HCT116 (cell line): ENCODE measurements around the gene ZPR1. TPM values are rescaled to one million over a fixed set of nuclear protein-coding genes. Genes with fewer than 3 reads are reported as not detected.

Experiments
- ATAC-seq: fragments of 200-7000 bp; cut with Tn5 transposase; 2 replicates; pipeline ENCODE4 v1.9.1; 2020; ENCODE audit warnings: mild to moderate bottlenecking, moderate library complexity
- BruUV-seq: library from RNA; stranded (reverse); fragments of 400-500 nt; replicated peaks from 2 replicates; lab custom pipeline; 2021; lab: Mats Ljungman, UMichigan
- CTCF ChIA-PET: fragments of 300-600 bp; sonication (Branson Sonifier 250); formaldehyde crosslinking; loops from one replicate; lab custom pipeline; 2021; ENCODE audit warnings: antibody characterized with exemption; lab: Charles Lee
- POLR2A ChIA-PET: fragments of 300-600, 350-600 bp; sonication (Branson Sonifier 250); formaldehyde crosslinking; loops from one replicate; lab custom pipeline; 2021; ENCODE audit warnings: antibody characterized with exemption; lab: Charles Lee
- RAD21 ChIA-PET, 2 experiments: fragments of 300-600 bp; sonication (Branson Sonifier 250); formaldehyde crosslinking; loops; one replicate each; lab custom pipeline; 2023; ENCODE audit warnings: low total read pairs in 2 of 2; ENCODE audit not compliant: uncharacterized antibody in 2 of 2, unreplicated experiment in 2 of 2, low non-redundant PET in 1 of 2; lab: Charles Lee
- DNase-seq: peaks from one replicate; pipeline ENCODE4 v3.0.0-alpha.2; 2010; ENCODE audit warnings: low read depth, low spot score
- H2AFZ ChIP-seq: fragments of 200-600 bp; shearing (Covaris generic), sonication (generic); 2 replicates; pipeline ENCODE4 v1.6.1; 2017; ENCODE audit warnings: low read depth, mixed run types, mixed read lengths, antibody characterized with exemption, low read length; ENCODE audit not compliant: poor library complexity, severe bottlenecking
- H3K27ac ChIP-seq: 2 replicates; pipeline ENCODE4 v1.5.1; 2012; ENCODE audit warnings: low read depth, low read length
- H3K27me3 ChIP-seq: fragments of 200-600 bp; sonication (generic); 2 replicates; pipeline ENCODE4 v1.6.1; 2016; ENCODE audit warnings: mixed run types, low read length, mixed read lengths; ENCODE audit not compliant: insufficient read depth
- H3K36me3 ChIP-seq, 2 experiments: fragments of 200-500 bp in 1 of 2; fragments of 200-600 bp in 1 of 2; sonication (Bioruptor generic) in 1 of 2; sonication (generic) in 1 of 2; 2 replicates each; pipeline versions ENCODE4 v1.5.1 to v1.6.1; 2014 to 2016; ENCODE audit warnings: low read length in 2 of 2, inconsistent platforms in 1 of 2, mixed read lengths in 1 of 2, mixed run types in 1 of 2; ENCODE audit not compliant: insufficient read depth in 2 of 2, control insufficient read depth in 1 of 2
- H3K4me1 ChIP-seq, 2 experiments: fragments of 200-600 bp in 1 of 2; sonication (generic) in 1 of 2; 2 replicates each; pipeline versions ENCODE4 v1.5.1 to v1.6.1; 2012 to 2017; ENCODE audit warnings: low read length in 2 of 2, inconsistent platforms in 1 of 2, mild to moderate bottlenecking in 1 of 2, mixed read lengths in 1 of 2, mixed run types in 1 of 2, moderate library complexity in 1 of 2; ENCODE audit not compliant: insufficient read depth in 2 of 2, control insufficient read depth in 1 of 2
- H3K4me2 ChIP-seq: fragments of 200-600 bp; sonication (generic); 2 replicates; pipeline ENCODE4 v1.6.1; 2017; ENCODE audit warnings: mixed run types, low read length, mixed read lengths
- H3K4me3 ChIP-seq, 2 experiments: fragments of 200-600 bp in 1 of 2; sonication (generic) in 1 of 2; replicated peaks in 1 of 2; 2 replicates each; pipeline ENCODE4 v1.5.1; 2011 to 2016; ENCODE audit warnings: low read length in 2 of 2, control low read depth in 1 of 2, low read depth in 1 of 2, mild to moderate bottlenecking in 1 of 2, mixed read lengths in 1 of 2, mixed run types in 1 of 2
- H3K79me2 ChIP-seq: fragments of 200-600 bp; sonication (generic); 2 replicates; pipeline ENCODE4 v1.6.1; 2017; ENCODE audit warnings: mild to moderate bottlenecking, mixed run types, low read length, moderate library complexity, mixed read lengths; ENCODE audit not compliant: insufficient read depth
- H3K9ac ChIP-seq: fragments of 200-600 bp; sonication (generic); 2 replicates; pipeline ENCODE4 v1.6.1; 2016; ENCODE audit warnings: low read length, mixed read lengths
- H3K9me2 ChIP-seq: fragments of 200-600 bp; sonication (generic), shearing (Covaris generic); 2 replicates; pipeline ENCODE4 v1.6.1; 2017; ENCODE audit warnings: mixed run types, mild to moderate bottlenecking, moderate library complexity; ENCODE audit not compliant: insufficient read depth
- H3K9me3 ChIP-seq, 2 experiments: fragments of 200-500 bp in 1 of 2; fragments of 200-600 bp in 1 of 2; sonication (Bioruptor generic) in 1 of 2; sonication (generic) in 1 of 2; 2 replicates each; pipeline ENCODE4 v1.6.1; 2014 to 2017; ENCODE audit warnings: low read length in 2 of 2, mixed read lengths in 2 of 2, inconsistent platforms in 1 of 2, low read depth in 1 of 2, mild to moderate bottlenecking in 1 of 2, mixed run types in 1 of 2, moderate library complexity in 1 of 2; ENCODE audit not compliant: control insufficient read depth in 1 of 2, insufficient read depth in 1 of 2
- H4K20me1 ChIP-seq: fragments of 200-600 bp; sonication (generic), shearing (Covaris generic); 2 replicates; pipeline ENCODE4 v1.6.1; 2017; ENCODE audit warnings: mixed run types, mild to moderate bottlenecking, moderate library complexity; ENCODE audit not compliant: insufficient read depth
- CBX3 ChIP-seq: IDR thresholded peaks from 2 replicates; pipeline ENCODE4 v1.6.1; 2012; ENCODE audit warnings: low read depth
- CEBPB ChIP-seq: IDR thresholded peaks from 2 replicates; pipeline ENCODE4 v1.6.1; 2012; ENCODE audit warnings: low read depth
- EGR1 ChIP-seq: IDR thresholded peaks from 2 replicates; pipeline ENCODE4 v1.6.1; 2012; ENCODE audit warnings: low read depth
- ELF1 ChIP-seq: IDR thresholded peaks from 2 replicates; pipeline ENCODE4 v1.6.1; 2012; ENCODE audit warnings: low read depth, borderline replicate concordance
- EZH2 ChIP-seq: fragments of 200-600 bp; sonication (generic); IDR thresholded peaks from 2 replicates; pipeline ENCODE4 v1.6.1; 2017; ENCODE audit warnings: antibody characterized with exemption, mixed run types
- EZH2phosphoT487 ChIP-seq: fragments of 200-600 bp; IDR thresholded peaks from 2 replicates; pipeline ENCODE4 v1.6.1; 2018; ENCODE audit warnings: antibody characterized with exemption, borderline replicate concordance
- JUND ChIP-seq: IDR thresholded peaks from 2 replicates; pipeline ENCODE4 v1.6.1; 2012
- POLR2A ChIP-seq: IDR thresholded peaks from 2 replicates; pipeline ENCODE4 v1.7.0; 2011; ENCODE audit warnings: borderline replicate concordance; ENCODE audit not compliant: insufficient read depth, insufficient read length; ENCODE audit errors: extremely low read depth
- POLR2AphosphoS5 ChIP-seq: IDR thresholded peaks from 2 replicates; pipeline ENCODE4 v1.6.1; 2011; ENCODE audit warnings: mild to moderate bottlenecking, low read depth, low read length, moderate library complexity
- REST ChIP-seq: IDR thresholded peaks from 2 replicates; pipeline ENCODE4 v1.6.1; 2012; ENCODE audit warnings: low read depth
- SP1 ChIP-seq: IDR thresholded peaks from 2 replicates; pipeline ENCODE4 v1.6.1; 2012; ENCODE audit warnings: low read depth
- SRF ChIP-seq: IDR thresholded peaks from 2 replicates; pipeline ENCODE4 v1.6.1; 2012; ENCODE audit warnings: low read depth
- TCF7L2 ChIP-seq: IDR thresholded peaks from 2 replicates; pipeline ENCODE4 v1.7.0; 2011; ENCODE audit warnings: borderline replicate concordance, inconsistent platforms; ENCODE audit not compliant: insufficient read depth, insufficient read length; ENCODE audit errors: extremely low read depth
- YY1 ChIP-seq: IDR thresholded peaks from 2 replicates; pipeline ENCODE4 v1.6.1; 2011; ENCODE audit warnings: low read length, low read depth, moderate library complexity, mild to moderate bottlenecking; ENCODE audit not compliant: insufficient replicate concordance; ENCODE audit errors: extremely low read depth
- ZFX ChIP-seq: fragments of 450-650 bp; IDR thresholded peaks from 2 replicates; pipeline ENCODE4 v1.6.1; 2017
- ZNF274 ChIP-seq: fragments of 200-500 bp; sonication (Bioruptor generic); IDR thresholded peaks from 2 replicates; pipeline ENCODE4 v1.6.1; 2014; ENCODE audit warnings: mild to moderate bottlenecking, low read depth, low read length, inconsistent platforms
- intact Hi-C: fragments of 100-400 bp; cut with micrococcal nuclease; formaldehyde crosslinking; loops from 2 replicates; pipeline ENCODE4 v1.10.0; 2022
- total RNA-seq: library from RNA; stranded (reverse); gene quantifications from one replicate; pipeline ENCODE4 v1.2.1, GENCODE V29; 2021; ENCODE audit not compliant: unreplicated experiment
- TF ChIP-seq, protein P1 (sequence below): IDR thresholded peaks from 2 replicates; pipeline ENCODE4 v1.6.1; 2012
- TF ChIP-seq, protein P2 (sequence below): IDR thresholded peaks from 2 replicates; pipeline ENCODE4 v1.6.1; 2011; ENCODE audit warnings: mild to moderate bottlenecking, low read length, moderate library complexity; ENCODE audit not compliant: insufficient replicate concordance; ENCODE audit errors: extremely low read depth
- TF ChIP-seq, protein P3 (sequence below), 3 experiments: fragments of 200-600 bp in 1 of 3; sonication (generic) in 1 of 3; IDR thresholded peaks in 2 of 3; conservative IDR thresholded peaks in 1 of 3; 2 replicates each; pipeline ENCODE4 v1.5.1; 2012 to 2017; ENCODE audit warnings: low read depth in 2 of 3, low read length in 2 of 3, antibody characterized with exemption in 1 of 3, borderline replicate concordance in 1 of 3, control low read depth in 1 of 3, mild to moderate bottlenecking in 1 of 3, mixed read lengths in 1 of 3, mixed run types in 1 of 3, moderate library complexity in 1 of 3; ENCODE audit not compliant: insufficient read depth in 1 of 3

Gene ZPR1
- total RNA-seq, 1 experiment from 2014 or later, result 56.3 TPM

DNA sequence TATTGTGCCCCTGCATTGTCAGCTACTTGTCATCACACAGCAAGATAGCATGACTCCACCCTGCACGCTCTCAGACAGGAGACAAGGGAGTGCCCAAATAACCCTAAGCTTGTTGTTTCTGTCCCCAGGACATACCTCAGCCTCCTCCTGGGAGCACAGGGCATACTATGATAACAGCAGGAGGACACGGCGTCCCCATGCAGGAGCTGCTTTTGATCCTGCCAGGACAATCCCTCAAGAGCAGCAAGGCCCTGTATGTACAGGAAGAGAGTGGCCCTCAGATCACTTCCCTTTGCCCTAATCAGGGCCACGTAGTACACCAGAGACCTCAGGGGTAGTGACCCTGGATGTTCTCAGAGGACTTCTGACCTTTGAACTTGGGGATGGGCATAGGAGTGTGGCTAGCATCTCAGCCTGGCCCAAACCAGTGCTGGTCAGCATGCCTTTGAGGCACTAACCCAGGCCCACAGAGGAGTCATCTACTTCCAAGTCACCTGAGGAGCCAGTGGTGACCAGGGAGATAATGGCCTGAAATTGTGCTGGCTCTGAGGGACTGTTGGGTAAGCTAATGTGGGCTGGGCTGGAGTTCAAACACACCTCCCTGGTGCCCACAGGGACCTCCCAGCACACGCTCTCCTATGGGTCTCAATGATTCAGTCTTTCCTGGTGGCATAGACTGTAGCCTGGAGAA lies 26.1 kb upstream of the ZPR1 start:
- TF ChIP-seq POLR2AphosphoS5, result no peak
- no peak for TF ChIP-seq YY1
- no peak for TF ChIP-seq CBX3
- TF ChIP-seq ELF1, result no peak
- TF ChIP-seq, protein P1, sequence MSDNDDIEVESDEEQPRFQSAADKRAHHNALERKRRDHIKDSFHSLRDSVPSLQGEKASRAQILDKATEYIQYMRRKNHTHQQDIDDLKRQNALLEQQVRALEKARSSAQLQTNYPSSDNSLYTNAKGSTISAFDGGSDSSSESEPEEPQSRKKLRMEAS, result no peak
- TF ChIP-seq REST, result no peak
- no peak for TF ChIP-seq CEBPB
- no peak for TF ChIP-seq EGR1
- TF ChIP-seq ZNF274, result no peak
- TF ChIP-seq EZH2, result no peak
- TF ChIP-seq SRF, result no peak
- TF ChIP-seq TCF7L2, result no peak
- no peak for TF ChIP-seq POLR2A
- no peak for TF ChIP-seq SP1
- TF ChIP-seq, protein P2, sequence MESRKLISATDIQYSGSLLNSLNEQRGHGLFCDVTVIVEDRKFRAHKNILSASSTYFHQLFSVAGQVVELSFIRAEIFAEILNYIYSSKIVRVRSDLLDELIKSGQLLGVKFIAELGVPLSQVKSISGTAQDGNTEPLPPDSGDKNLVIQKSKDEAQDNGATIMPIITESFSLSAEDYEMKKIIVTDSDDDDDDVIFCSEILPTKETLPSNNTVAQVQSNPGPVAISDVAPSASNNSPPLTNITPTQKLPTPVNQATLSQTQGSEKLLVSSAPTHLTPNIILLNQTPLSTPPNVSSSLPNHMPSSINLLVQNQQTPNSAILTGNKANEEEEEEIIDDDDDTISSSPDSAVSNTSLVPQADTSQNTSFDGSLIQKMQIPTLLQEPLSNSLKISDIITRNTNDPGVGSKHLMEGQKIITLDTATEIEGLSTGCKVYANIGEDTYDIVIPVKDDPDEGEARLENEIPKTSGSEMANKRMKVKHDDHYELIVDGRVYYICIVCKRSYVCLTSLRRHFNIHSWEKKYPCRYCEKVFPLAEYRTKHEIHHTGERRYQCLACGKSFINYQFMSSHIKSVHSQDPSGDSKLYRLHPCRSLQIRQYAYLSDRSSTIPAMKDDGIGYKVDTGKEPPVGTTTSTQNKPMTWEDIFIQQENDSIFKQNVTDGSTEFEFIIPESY, result no peak
- TF ChIP-seq, protein P3, sequence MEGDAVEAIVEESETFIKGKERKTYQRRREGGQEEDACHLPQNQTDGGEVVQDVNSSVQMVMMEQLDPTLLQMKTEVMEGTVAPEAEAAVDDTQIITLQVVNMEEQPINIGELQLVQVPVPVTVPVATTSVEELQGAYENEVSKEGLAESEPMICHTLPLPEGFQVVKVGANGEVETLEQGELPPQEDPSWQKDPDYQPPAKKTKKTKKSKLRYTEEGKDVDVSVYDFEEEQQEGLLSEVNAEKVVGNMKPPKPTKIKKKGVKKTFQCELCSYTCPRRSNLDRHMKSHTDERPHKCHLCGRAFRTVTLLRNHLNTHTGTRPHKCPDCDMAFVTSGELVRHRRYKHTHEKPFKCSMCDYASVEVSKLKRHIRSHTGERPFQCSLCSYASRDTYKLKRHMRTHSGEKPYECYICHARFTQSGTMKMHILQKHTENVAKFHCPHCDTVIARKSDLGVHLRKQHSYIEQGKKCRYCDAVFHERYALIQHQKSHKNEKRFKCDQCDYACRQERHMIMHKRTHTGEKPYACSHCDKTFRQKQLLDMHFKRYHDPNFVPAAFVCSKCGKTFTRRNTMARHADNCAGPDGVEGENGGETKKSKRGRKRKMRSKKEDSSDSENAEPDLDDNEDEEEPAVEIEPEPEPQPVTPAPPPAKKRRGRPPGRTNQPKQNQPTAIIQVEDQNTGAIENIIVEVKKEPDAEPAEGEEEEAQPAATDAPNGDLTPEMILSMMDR (IDR thresholded peaks at IDR 0.05 in 2 of 3, conservative IDR thresholded peaks at IDR 0.05 in 1 of 3; ENCODE audit: borderline replicate concordance in 1 of 3, insufficient read depth in 1 of 3, low read depth in 2 of 3, low read length in 2 of 3), result no peak
- no peak for TF ChIP-seq EZH2phosphoT487
- TF ChIP-seq ZFX, result no peak
- TF ChIP-seq JUND, result no peak
- H3K9me3 ChIP-seq, result no peaks in the 10 kb centered on the region
- no peak overlapping the region for H3K9ac ChIP-seq
- RAD21 ChIA-PET, result no interaction called here
- H3K27me3 ChIP-seq, result no peaks in the 10 kb centered on the region
- DNase-seq (no peak), ATAC-seq (no peak)
- intact Hi-C loops, result no loop called here
- no peak overlapping the region for H3K27ac ChIP-seq
- H3K4me3 ChIP-seq, result no peak overlapping the region
- H3K9me2 ChIP-seq, result no peaks in the 10 kb centered on the region
- CTCF ChIA-PET, result no interaction called here
- no peaks in the 10 kb centered on the region for H3K4me1 ChIP-seq
- BruUV-seq, result no TSS peak
- no peaks in the 10 kb centered on the region; a peak in 1 of 4 replicates for H3K36me3 ChIP-seq
- no peaks in the 10 kb centered on the region for H4K20me1 ChIP-seq
- POLR2A ChIA-PET, result no interaction called here
- H3K79me2 ChIP-seq, result no peaks in the 10 kb centered on the region
- no peak overlapping the region for H2AFZ ChIP-seq
- H3K4me2 ChIP-seq, result no peak overlapping the region
